ENCODE results near the gene GPR137.
"Not testable (repeated sequence)": the region's sequence is repeated elsewhere in the genome, so short reads cannot be mapped to it uniquely, and the experiment has no call there.

The GPR137 gene

GRCh38 chr11:64321026-64321425 is 35.4 kb downstream of the GPR137 start:
- no peak for DNase-seq (ENCODE audit: low read depth)

- DNase-seq (ENCODE audit: low read depth): no peak
Measured at GRCh38 chr11:64321533-64321932, 35.9 kb downstream of the GPR137 start.

- DNase-seq (ENCODE audit: low read depth): no peak
Measured at GRCh38 chr11:64322925-64323260, 37.2 kb downstream of the GPR137 start.

- DNase-seq (ENCODE audit: low read depth): no peak
Measured at GRCh38 chr11:64323373-64323772, 37.7 kb downstream of the GPR137 start.

GRCh38 chr11:64323984-64324383 is 38.3 kb downstream of the GPR137 start:
- DNase-seq (ENCODE audit: low read depth): not testable (repeated sequence)

- no peak for DNase-seq (ENCODE audit: low read depth)
Measured at GRCh38 chr11:64324692-64325469, 39.2 kb downstream of the GPR137 start.

- DNase-seq (ENCODE audit: low read depth): no peak
Measured at GRCh38 chr11:64327375-64327774, 41.7 kb downstream of the GPR137 start.

- no peak for DNase-seq (ENCODE audit: low read depth)
Measured at GRCh38 chr11:64327993-64328392, 42.3 kb downstream of the GPR137 start.

- DNase-seq (ENCODE audit: low read depth): no peak
Measured at GRCh38 chr11:64330888-64331287, 45.2 kb downstream of the GPR137 start.

- peak; percentile 27 for DNase-seq (ENCODE audit: low read depth)
Measured at GRCh38 chr11:64331569-64332371, 46.1 kb downstream of the GPR137 start.

- no peak for DNase-seq (ENCODE audit: low read depth)
Measured at GRCh38 chr11:64333556-64333955, 47.9 kb downstream of the GPR137 start.

- no peak for DNase-seq (ENCODE audit: low read depth)
Measured at GRCh38 chr11:64334764-64335735, 49.4 kb downstream of the GPR137 start.

GRCh38 chr11:64337538-64338249 is 52.0 kb downstream of the GPR137 start:
- DNase-seq (ENCODE audit: low read depth): no peak

GRCh38 chr11:64338716-64339115 is 53.1 kb downstream of the GPR137 start:
- DNase-seq (ENCODE audit: low read depth): no peak
